ENCODE data around the gene PNPLA1. TPM values are rescaled to one million over a fixed set of nuclear protein-coding genes. Genes with fewer than 3 reads are reported as not detected.

Gene PNPLA1
- total RNA-seq, 4 donors from 2014 or later = 0.59 to 0.64 TPM; not detected in 2

GRCh38 chr6:36268478-36269275 lies 1.2 kb upstream of the PNPLA1 start:
- peaks cover 0 to 24% (median 0%) of the 10 kb centered on the region in 4 donors for H3K27me3 ChIP-seq
- peaks cover 3 to 32% (median 7%) of the 10 kb centered on the region in 3 donors for H3K4me1 ChIP-seq
- TF ChIP-seq CTCF (IDR thresholded peaks at IDR 0.05) = no peak
- TF ChIP-seq POLR2A (IDR thresholded peaks at IDR 0.05) = no peak
- H3K27ac ChIP-seq = no peak overlapping the region
- peaks cover 0 to 9% (median 0%) of the 10 kb centered on the region in 3 donors for H3K9me3 ChIP-seq
- intact Hi-C loops (cut with DNase I) = no loop called here
- WGBS, 2 donors = 43 to 51% methylated on average over 7 to 12 of the region's 12 CpGs
- DNase-seq = no peak
- H3K36me3 ChIP-seq = no peaks in the 10 kb centered on the region
- no peak overlapping the region for H3K4me3 ChIP-seq

GRCh38 chr6:36272234-36272633 lies 2.4 kb downstream of the PNPLA1 start:
- TF ChIP-seq POLR2A (IDR thresholded peaks at IDR 0.05) (no peak), CTCF (IDR thresholded peaks at IDR 0.05) (no peak)
- Histone ChIP-seq H3K27me3 (peaks cover 0 to 24% (median 0%) of the 10 kb centered on the region in 4 donors), H3K4me3 (no peak overlapping the region), H3K9me3 (no peaks in the 10 kb centered on the region), H3K4me1 (peaks cover 3 to 32% (median 7%) of the 10 kb centered on the region in 3 donors), H3K27ac (no peak overlapping the region), H3K36me3 (no peaks in the 10 kb centered on the region)
- intact Hi-C loops (cut with DNase I) = no loop called here
- DNase-seq = no peak
- WGBS, 2 donors = 83 to 84% methylated on average over 7 to 8 of the region's 8 CpGs

GRCh38 chr6:36273067-36273466 lies 3.2 kb downstream of the PNPLA1 start:
- no peak overlapping the region for H3K4me3 ChIP-seq
- DNase-seq = no peak
- peaks cover 0 to 24% (median 0%) of the 10 kb centered on the region in 4 donors for H3K27me3 ChIP-seq
- WGBS, 2 donors = 89 to 97% methylated on average over 5 of the region's 5 CpGs
- TF ChIP-seq POLR2A (IDR thresholded peaks at IDR 0.05) (no peak), CTCF (IDR thresholded peaks at IDR 0.05) (no peak)
- H3K4me1 ChIP-seq = peaks cover 3 to 26% (median 7%) of the 10 kb centered on the region in 3 donors
- no peak overlapping the region for H3K27ac ChIP-seq
- intact Hi-C loops (cut with DNase I) = no loop called here
- H3K36me3 ChIP-seq = no peaks in the 10 kb centered on the region
- H3K9me3 ChIP-seq = no peaks in the 10 kb centered on the region

GRCh38 chr6:36273802-36274514 lies 4.1 kb downstream of the PNPLA1 start:
- Histone ChIP-seq H3K9me3 (no peaks in the 10 kb centered on the region), H3K27ac (no peak overlapping the region), H3K36me3 (no peaks in the 10 kb centered on the region), H3K27me3 (peaks cover 0 to 29% (median 0%) of the 10 kb centered on the region in 4 donors), H3K4me1 (peaks cover 0 to 17% (median 0%) of the 10 kb centered on the region in 3 donors), H3K4me3 (no peak overlapping the region)
- no peak for DNase-seq
- TF ChIP-seq POLR2A (IDR thresholded peaks at IDR 0.05) = no peak
- intact Hi-C loops (cut with DNase I) = no loop called here
- WGBS, 2 donors = 74 to 77% methylated on average over 15 of the region's 15 CpGs

- intact Hi-C loops (cut with DNase I) = no loop called here
- Histone ChIP-seq H3K27me3 (peaks cover 0 to 30% (median 0%) of the 10 kb centered on the region in 4 donors), H3K27ac (no peak overlapping the region), H3K9me3 (no peaks in the 10 kb centered on the region), H3K36me3 (no peaks in the 10 kb centered on the region), H3K4me3 (no peak overlapping the region), H3K4me1 (no peaks in the 10 kb centered on the region)
- TF ChIP-seq POLR2A (IDR thresholded peaks at IDR 0.05) (no peak), CTCF (IDR thresholded peaks at IDR 0.05) (no peak)
- DNase-seq = no peak
- WGBS, 2 donors = 63 to 71% methylated on average over 11 to 13 of the region's 13 CpGs
These were observed 7.0 kb downstream of the PNPLA1 start for GRCh38 chr6:36276581-36277536.

All from esophagus squamous epithelium (tissue), 5 donors.